K562 treated with DMSO at 1 percent for 12 hours (cell line): ENCODE measurements around the gene SNX2. TPM values are rescaled to one million over a fixed set of nuclear protein-coding genes. Genes with fewer than 3 reads are reported as not detected.

Experiments
- total RNA-seq: library from RNA; unstranded; fragments of 300-600 nt; gene quantifications from 2 replicates; pipeline ENCODE4 v1.2.3, GENCODE V29; 2022; ENCODE audit not compliant: insufficient read depth

SNX2 gene
- total RNA-seq, result 35.3 and 52.3 TPM in 2 replicates

DNA sequence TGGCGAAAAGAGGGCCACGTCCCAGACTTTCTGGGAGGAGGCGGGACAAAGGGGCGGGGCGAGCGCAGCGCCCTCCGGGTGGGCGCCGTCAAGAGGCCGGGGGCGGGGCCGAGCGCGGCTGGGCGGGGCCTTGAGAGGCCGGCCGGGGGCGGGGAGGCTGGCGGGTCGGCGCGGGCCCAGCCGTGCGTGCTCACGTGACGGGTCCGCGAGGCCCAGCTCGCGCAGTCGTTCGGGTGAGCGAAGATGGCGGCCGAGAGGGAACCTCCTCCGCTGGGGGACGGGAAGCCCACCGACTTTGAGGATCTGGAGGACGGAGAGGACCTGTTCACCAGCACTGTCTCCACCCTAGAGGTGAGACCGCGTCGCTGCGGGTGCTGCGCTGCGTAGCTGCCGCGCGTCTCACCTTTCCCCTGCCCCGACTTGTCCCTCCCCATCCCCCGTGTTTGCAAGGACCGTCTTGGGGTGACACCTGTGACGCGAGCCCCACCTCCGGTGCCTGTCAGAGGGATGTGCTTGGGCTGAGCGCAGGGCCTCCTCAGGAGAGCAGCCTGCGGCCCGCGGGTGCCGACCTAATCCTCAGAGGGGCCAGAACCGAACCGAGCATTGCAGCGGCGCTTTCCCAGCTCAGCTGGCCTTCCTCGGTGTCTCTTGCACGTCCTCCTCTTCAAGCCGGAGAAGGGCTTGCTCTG is at the start of gene SNX2:
TSS of gene SNX2 (plus strand) at position 220 of the 689 bp plus-strand sequence. CDS start at position 244, 24 bp downstream.

DNA sequence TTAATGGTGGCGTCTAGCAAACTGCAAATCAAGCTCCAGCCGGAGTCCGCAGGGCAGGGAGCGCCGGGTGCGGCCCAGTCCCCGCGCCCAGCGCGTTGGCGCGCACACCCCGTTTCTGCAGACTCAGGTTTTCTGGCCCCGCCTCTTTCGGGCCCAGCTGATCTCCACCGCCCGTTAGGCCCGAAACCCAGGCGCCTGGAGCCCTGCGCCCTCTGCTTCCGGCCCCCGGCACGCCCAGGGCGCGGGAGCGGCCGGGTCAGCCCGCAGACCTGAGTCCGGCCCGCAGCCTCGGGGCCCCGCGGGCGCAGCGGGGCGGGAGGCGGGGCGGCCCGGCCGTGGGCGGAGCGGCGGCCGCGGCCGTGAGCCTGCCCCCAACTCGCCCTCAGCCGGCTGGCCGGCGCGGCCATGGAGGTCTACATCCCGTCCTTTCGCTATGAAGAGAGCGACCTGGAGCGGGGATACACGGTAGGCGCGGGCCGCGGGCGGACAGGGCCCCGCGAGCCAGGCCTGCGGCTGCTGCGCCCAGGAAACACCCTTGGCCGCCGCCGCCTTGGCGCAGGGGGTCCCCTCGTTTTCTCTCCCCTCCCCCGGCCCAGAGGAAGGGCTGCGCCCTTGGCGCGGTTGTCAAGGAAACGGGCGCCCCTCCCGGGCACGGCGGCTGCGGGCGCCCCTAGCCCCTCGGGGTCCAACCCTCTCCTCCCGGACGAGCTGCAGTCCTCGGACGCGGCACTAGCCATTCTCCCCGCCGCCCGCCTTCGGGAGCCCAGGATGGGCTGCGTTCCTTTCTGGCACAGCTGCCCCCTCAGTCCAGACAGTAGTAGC is 70.6 kb downstream of the SNX2 start, which contains the start of gene SNX24:
TSS of gene SNX24 (plus strand) at position 385 of the 822 bp plus-strand sequence. CDS start at position 406, 21 bp downstream.

Other genes starting within 250 kb of the SNX2 start
- gene SNX24, start 70.5 kb downstream of the SNX2 start, total RNA-seq, result 3.8 and 17.0 TPM in 2 replicates